Neural cell (in vitro differentiated cells): ENCODE results near the gene ZNF148. TPM values are rescaled to one million over a fixed set of nuclear protein-coding genes. Genes with fewer than 3 reads are reported as not detected.

Source experiments
- H2AFZ ChIP-seq: fragments of 200-600, 300-800 bp; sonication (generic), shearing (Covaris generic); 2 replicates; pipeline ENCODE4 v1.6.0; 2014; ENCODE audit warnings: low read depth, mild to moderate bottlenecking, antibody characterized with exemption, low read length, moderate library complexity
- H3F3A ChIP-seq: fragments of 200-600 bp; shearing (Covaris generic); 2 replicates; pipeline ENCODE4 v1.6.1; 2016; ENCODE audit warnings: mild to moderate bottlenecking, moderate library complexity, mixed read lengths, antibody characterized with exemption, low read length; ENCODE audit not compliant: insufficient read depth, poor library complexity, severe bottlenecking
- H3K27ac ChIP-seq: fragments of 200-600, 300-800 bp; sonication (generic), shearing (Covaris generic); 2 replicates; pipeline ENCODE4 v1.5.1; 2014; ENCODE audit warnings: mild to moderate bottlenecking, low read length, moderate library complexity
- H3K27me3 ChIP-seq: fragments of 300-800, 200-600 bp; sonication (generic), shearing (Covaris generic); 2 replicates; pipeline ENCODE4 v1.6.0; 2014; ENCODE audit warnings: mild to moderate bottlenecking, low read depth, low read length, moderate library complexity; ENCODE audit not compliant: insufficient read depth
- H3K36me3 ChIP-seq: fragments of 300-800, 200-600 bp; sonication (generic), shearing (Covaris generic); 2 replicates; pipeline ENCODE4 v1.5.1; 2014; ENCODE audit warnings: mild to moderate bottlenecking, antibody characterized with exemption, low read length, moderate library complexity; ENCODE audit not compliant: insufficient read depth
- H3K4me2 ChIP-seq: fragments of 300-800, 200-600 bp; sonication (generic), shearing (Covaris generic); 2 replicates; pipeline ENCODE4 v1.6.0; 2014; ENCODE audit warnings: mild to moderate bottlenecking, low read length
- H3K4me3 ChIP-seq: fragments of 300-800, 200-600 bp; sonication (generic), shearing (Covaris generic); 2 replicates; pipeline ENCODE4 v1.5.1; 2014; ENCODE audit warnings: mild to moderate bottlenecking, low read length, moderate library complexity
- H3K79me2 ChIP-seq: fragments of 200-600 bp; shearing (Covaris generic); replicated peaks from 2 replicates; pipeline ENCODE4 v1.6.0; 2014; ENCODE audit warnings: mild to moderate bottlenecking, low read length, moderate library complexity; ENCODE audit not compliant: insufficient read depth
- H3K9ac ChIP-seq: fragments of 300-800, 200-600 bp; sonication (generic), shearing (Covaris generic); 2 replicates; pipeline ENCODE4 v1.6.1; 2016; ENCODE audit warnings: mild to moderate bottlenecking, low read length, mixed read lengths
- H3K9me2 ChIP-seq: fragments of 200-600 bp; shearing (Covaris generic); 2 replicates; pipeline ENCODE4 v1.6.1; 2016; ENCODE audit warnings: mild to moderate bottlenecking, low read length, mixed read lengths; ENCODE audit not compliant: insufficient read depth
- H3K9me3 ChIP-seq: fragments of 200-600, 300-800 bp; sonication (generic), shearing (Covaris generic); 2 replicates; pipeline ENCODE4 v1.6.1; 2016; ENCODE audit warnings: mild to moderate bottlenecking, mixed run types, low read length, moderate library complexity, mixed read lengths
- H4K20me1 ChIP-seq: fragments of 200-600 bp; shearing (Covaris generic); 2 replicates; pipeline ENCODE4 v1.6.1; 2016; ENCODE audit warnings: mild to moderate bottlenecking, mixed run types; ENCODE audit not compliant: insufficient read depth
- EP300 ChIP-seq: fragments of 450-650 bp; conservative IDR thresholded peaks from 2 replicates; pipeline ENCODE4 v1.6.1; 2014; ENCODE audit warnings: antibody characterized with exemption, mild to moderate bottlenecking, moderate library complexity; ENCODE audit not compliant: poor library complexity, severe bottlenecking
- EZH2 ChIP-seq: fragments of 200-600, 300-800 bp; shearing (Covaris generic), sonication (generic); IDR thresholded peaks from 2 replicates; pipeline ENCODE4 v1.6.1; 2014; ENCODE audit warnings: antibody characterized with exemption, low read length, borderline replicate concordance, mild to moderate bottlenecking; ENCODE audit not compliant: insufficient read depth, poor library complexity, severe bottlenecking
- MXI1 ChIP-seq: fragments of 450-650 bp; conservative IDR thresholded peaks from 2 replicates; pipeline ENCODE4 v1.6.1; 2014; ENCODE audit warnings: antibody characterized with exemption, mild to moderate bottlenecking; ENCODE audit not compliant: poor library complexity, severe bottlenecking
- POLR2AphosphoS5 ChIP-seq: IDR thresholded peaks from 2 replicates; pipeline ENCODE4 v1.6.1; 2012
- RAD21 ChIP-seq: fragments of 450-650 bp; conservative IDR thresholded peaks from 2 replicates; pipeline ENCODE4 v1.6.1; 2014; ENCODE audit warnings: antibody characterized with exemption, mild to moderate bottlenecking, moderate library complexity
- SMC3 ChIP-seq: fragments of 450-650 bp; conservative IDR thresholded peaks from 2 replicates; pipeline ENCODE4 v1.6.1; 2014; ENCODE audit warnings: antibody characterized with exemption, mild to moderate bottlenecking, moderate library complexity; ENCODE audit not compliant: poor library complexity
- TAF1 ChIP-seq: IDR thresholded peaks from 2 replicates; pipeline ENCODE4 v1.6.1; 2012; ENCODE audit warnings: low read depth
- polyA plus RNA-seq: library from polyadenylated mRNA; depleted of rRNA; stranded (reverse); fragments of >200 nt; gene quantifications from 2 replicates; pipeline ENCODE4 v1.2.3, GENCODE V29; 2014
- TF ChIP-seq, protein P1 (sequence below): fragments of 450-650 bp; IDR thresholded peaks from 2 replicates; pipeline ENCODE4 v1.5.1; 2014; ENCODE audit warnings: antibody characterized with exemption, mild to moderate bottlenecking, moderate library complexity; ENCODE audit not compliant: poor library complexity, severe bottlenecking
- TF ChIP-seq, protein P2 (sequence below): IDR thresholded peaks from 2 replicates; pipeline ENCODE4 v1.6.1; 2012; ENCODE audit warnings: borderline replicate concordance

Gene ZNF148
- polyA plus RNA-seq, 1 donor from 2014 or later: 16.9 TPM

DNA sequence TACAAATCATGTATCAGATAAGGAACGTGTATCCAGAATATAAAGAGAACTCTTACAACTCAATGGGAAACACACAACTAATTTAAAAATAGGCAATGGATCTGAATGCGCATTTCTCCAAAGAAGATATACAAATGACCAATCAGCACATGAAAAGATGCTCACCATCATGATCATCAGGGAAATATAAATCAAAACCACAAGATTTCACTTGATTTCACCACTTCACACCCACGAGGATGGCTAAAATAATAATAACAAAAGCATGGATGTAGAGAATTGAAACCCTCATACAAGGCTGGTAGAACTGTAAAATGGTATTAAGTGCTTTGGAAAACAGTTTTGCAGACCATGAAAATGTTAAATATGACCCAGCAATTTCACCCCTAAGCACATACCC, 135.9 kb downstream of the ZNF148 start:
- H3K9me3 ChIP-seq: no peaks in the 10 kb centered on the region
- H3K79me2 ChIP-seq: no peaks in the 10 kb centered on the region
- H2AFZ ChIP-seq: no peak overlapping the region
- no peak overlapping the region for H3K9ac ChIP-seq
- no peak overlapping the region for H3K4me3 ChIP-seq
- H3F3A ChIP-seq: no peaks in the 10 kb centered on the region
- H3K9me2 ChIP-seq: no peaks in the 10 kb centered on the region
- no peak for TF ChIP-seq EP300
- no peak for TF ChIP-seq SMC3
- no peak for TF ChIP-seq POLR2AphosphoS5
- no peak for TF ChIP-seq EZH2
- TF ChIP-seq RAD21: no peak
- no peak for TF ChIP-seq MXI1
- TF ChIP-seq, protein P1, sequence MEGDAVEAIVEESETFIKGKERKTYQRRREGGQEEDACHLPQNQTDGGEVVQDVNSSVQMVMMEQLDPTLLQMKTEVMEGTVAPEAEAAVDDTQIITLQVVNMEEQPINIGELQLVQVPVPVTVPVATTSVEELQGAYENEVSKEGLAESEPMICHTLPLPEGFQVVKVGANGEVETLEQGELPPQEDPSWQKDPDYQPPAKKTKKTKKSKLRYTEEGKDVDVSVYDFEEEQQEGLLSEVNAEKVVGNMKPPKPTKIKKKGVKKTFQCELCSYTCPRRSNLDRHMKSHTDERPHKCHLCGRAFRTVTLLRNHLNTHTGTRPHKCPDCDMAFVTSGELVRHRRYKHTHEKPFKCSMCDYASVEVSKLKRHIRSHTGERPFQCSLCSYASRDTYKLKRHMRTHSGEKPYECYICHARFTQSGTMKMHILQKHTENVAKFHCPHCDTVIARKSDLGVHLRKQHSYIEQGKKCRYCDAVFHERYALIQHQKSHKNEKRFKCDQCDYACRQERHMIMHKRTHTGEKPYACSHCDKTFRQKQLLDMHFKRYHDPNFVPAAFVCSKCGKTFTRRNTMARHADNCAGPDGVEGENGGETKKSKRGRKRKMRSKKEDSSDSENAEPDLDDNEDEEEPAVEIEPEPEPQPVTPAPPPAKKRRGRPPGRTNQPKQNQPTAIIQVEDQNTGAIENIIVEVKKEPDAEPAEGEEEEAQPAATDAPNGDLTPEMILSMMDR: no peak
- no peak for TF ChIP-seq TAF1
- TF ChIP-seq, protein P2, sequence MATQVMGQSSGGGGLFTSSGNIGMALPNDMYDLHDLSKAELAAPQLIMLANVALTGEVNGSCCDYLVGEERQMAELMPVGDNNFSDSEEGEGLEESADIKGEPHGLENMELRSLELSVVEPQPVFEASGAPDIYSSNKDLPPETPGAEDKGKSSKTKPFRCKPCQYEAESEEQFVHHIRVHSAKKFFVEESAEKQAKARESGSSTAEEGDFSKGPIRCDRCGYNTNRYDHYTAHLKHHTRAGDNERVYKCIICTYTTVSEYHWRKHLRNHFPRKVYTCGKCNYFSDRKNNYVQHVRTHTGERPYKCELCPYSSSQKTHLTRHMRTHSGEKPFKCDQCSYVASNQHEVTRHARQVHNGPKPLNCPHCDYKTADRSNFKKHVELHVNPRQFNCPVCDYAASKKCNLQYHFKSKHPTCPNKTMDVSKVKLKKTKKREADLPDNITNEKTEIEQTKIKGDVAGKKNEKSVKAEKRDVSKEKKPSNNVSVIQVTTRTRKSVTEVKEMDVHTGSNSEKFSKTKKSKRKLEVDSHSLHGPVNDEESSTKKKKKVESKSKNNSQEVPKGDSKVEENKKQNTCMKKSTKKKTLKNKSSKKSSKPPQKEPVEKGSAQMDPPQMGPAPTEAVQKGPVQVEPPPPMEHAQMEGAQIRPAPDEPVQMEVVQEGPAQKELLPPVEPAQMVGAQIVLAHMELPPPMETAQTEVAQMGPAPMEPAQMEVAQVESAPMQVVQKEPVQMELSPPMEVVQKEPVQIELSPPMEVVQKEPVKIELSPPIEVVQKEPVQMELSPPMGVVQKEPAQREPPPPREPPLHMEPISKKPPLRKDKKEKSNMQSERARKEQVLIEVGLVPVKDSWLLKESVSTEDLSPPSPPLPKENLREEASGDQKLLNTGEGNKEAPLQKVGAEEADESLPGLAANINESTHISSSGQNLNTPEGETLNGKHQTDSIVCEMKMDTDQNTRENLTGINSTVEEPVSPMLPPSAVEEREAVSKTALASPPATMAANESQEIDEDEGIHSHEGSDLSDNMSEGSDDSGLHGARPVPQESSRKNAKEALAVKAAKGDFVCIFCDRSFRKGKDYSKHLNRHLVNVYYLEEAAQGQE: no peak
- no peak overlapping the region for H3K4me2 ChIP-seq
- no peak overlapping the region for H3K27ac ChIP-seq
- no peaks in the 10 kb centered on the region for H3K27me3 ChIP-seq
- peaks cover 3% of the 10 kb centered on the region for H3K36me3 ChIP-seq
- H4K20me1 ChIP-seq: no peaks in the 10 kb centered on the region

DNA sequence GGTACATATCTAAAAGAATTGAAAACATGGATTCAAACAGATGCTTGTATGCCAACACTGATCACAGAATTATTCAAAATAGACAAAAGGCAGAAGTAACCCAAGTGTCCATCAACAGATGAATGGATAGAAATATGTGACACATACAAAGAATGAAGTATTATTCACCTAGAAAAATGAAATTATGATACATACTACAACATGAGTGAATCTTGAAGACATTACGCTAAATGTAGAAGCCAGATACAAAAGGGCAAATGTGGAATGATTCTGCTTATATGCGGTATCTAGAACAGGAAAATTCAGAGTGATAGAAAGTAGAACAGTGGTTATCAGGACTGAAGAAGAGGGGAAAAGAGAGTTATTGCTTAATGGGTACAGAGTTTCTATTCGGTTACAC, 136.4 kb downstream of the ZNF148 start:
- no peak overlapping the region for H3K9ac ChIP-seq
- no peak overlapping the region for H2AFZ ChIP-seq
- peaks cover 3% of the 10 kb centered on the region for H3K36me3 ChIP-seq
- H3K4me2 ChIP-seq: no peak overlapping the region
- H3K27me3 ChIP-seq: no peaks in the 10 kb centered on the region
- H3K79me2 ChIP-seq: no peaks in the 10 kb centered on the region
- H3K9me3 ChIP-seq: no peaks in the 10 kb centered on the region
- no peak overlapping the region for H3K27ac ChIP-seq
- H3F3A ChIP-seq: no peaks in the 10 kb centered on the region
- no peaks in the 10 kb centered on the region for H3K9me2 ChIP-seq
- no peaks in the 10 kb centered on the region for H4K20me1 ChIP-seq
- TF ChIP-seq EZH2 (no peak), MXI1 (no peak), EP300 (no peak)
- TF ChIP-seq, protein P1: no peak
- TF ChIP-seq, protein P2: no peak
- H3K4me3 ChIP-seq: no peak overlapping the region
